Measurements from ENCODE around the gene SRI. TPM values are rescaled to one million over a fixed set of nuclear protein-coding genes. Genes with fewer than 3 reads are reported as not detected.
"Not testable (repeated sequence)": the region's sequence is repeated elsewhere in the genome, so short reads cannot be mapped to it uniquely, and the experiment has no call there.

SRI gene
- polyA plus RNA-seq (ENCODE audit: insufficient read length in 3 of 3) = 100 to 1,000 TPM; 129 to 148 (median 140) TPM
- long read RNA-seq, donor 1, transcript SRI-206 (4 exons, 903 nt) = minor isoform, 52 of 205 reads
- long read RNA-seq, donor 1, transcript SRI-201 (8 exons, 2,010 nt) = major isoform, 79 of 205 reads
- long read RNA-seq, donor 1, partial matches to known transcripts = 70 of 205 reads
- long read RNA-seq, donor 1, other reads (novel, unspliced or antisense) = 0 of 205 reads
- long read RNA-seq, donor 2, transcript SRI-201 (8 exons, 2,010 nt) = major isoform, 125 of 295 reads
- long read RNA-seq, donor 2, transcript SRI-206 (4 exons, 903 nt) = minor isoform, 58 of 295 reads
- long read RNA-seq, donor 2, transcript SRI-207 (6 exons, 1,024 nt) = minor isoform, 8 of 295 reads
- long read RNA-seq, donor 2, partial matches to known transcripts = 103 of 295 reads
- long read RNA-seq, donor 2, other reads (novel, unspliced or antisense) = 0 of 295 reads
- long read RNA-seq, donor 3, transcript SRI-206 (4 exons, 903 nt) = minor isoform, 49 of 239 reads
- long read RNA-seq, donor 3, transcript SRI-207 (6 exons, 1,024 nt) = minor isoform, 9 of 239 reads
- long read RNA-seq, donor 3, transcript SRI-201 (8 exons, 2,010 nt) = major isoform, 99 of 239 reads
- long read RNA-seq, donor 3, partial matches to known transcripts = 82 of 239 reads
- long read RNA-seq, donor 3, other reads (novel, unspliced or antisense) = 0 of 239 reads
- long read RNA-seq, donor 4, transcript SRI-206 (4 exons, 903 nt) = minor isoform, 55 of 337 reads
- long read RNA-seq, donor 4, transcript SRI-201 (8 exons, 2,010 nt) = major isoform, 134 of 337 reads
- long read RNA-seq, donor 4, transcript SRI-207 (6 exons, 1,024 nt) = minor isoform, 5 of 337 reads
- long read RNA-seq, donor 4, partial matches to known transcripts = 140 of 337 reads
- long read RNA-seq, donor 4, other reads (novel, unspliced or antisense) = 0 of 337 reads
- long read RNA-seq, donor 5, transcript SRI-206 (4 exons, 903 nt) = minor isoform, 20 of 88 reads
- long read RNA-seq, donor 5, transcript SRI-207 (6 exons, 1,024 nt) = minor isoform, 6 of 88 reads
- long read RNA-seq, donor 5, transcript SRI-201 (8 exons, 2,010 nt) = major isoform, 50 of 88 reads
- long read RNA-seq, donor 5, partial matches to known transcripts = 12 of 88 reads
- long read RNA-seq, donor 5, other reads (novel, unspliced or antisense) = 0 of 88 reads
- long read RNA-seq, donor 6, transcript SRI-201 (8 exons, 2,010 nt) = major isoform, 71 of 167 reads
- long read RNA-seq, donor 6, transcript SRI-206 (4 exons, 903 nt) = minor isoform, 47 of 167 reads
- long read RNA-seq, donor 6, partial matches to known transcripts = 47 of 167 reads
- long read RNA-seq, donor 6, other reads (novel, unspliced or antisense) = 0 of 167 reads
- long read RNA-seq, donor 7, transcript SRI-207 (6 exons, 1,024 nt) = minor isoform, 5 of 207 reads
- long read RNA-seq, donor 7, transcript SRI-206 (4 exons, 903 nt) = minor isoform, 37 of 207 reads
- long read RNA-seq, donor 7, transcript SRI-201 (8 exons, 2,010 nt) = major isoform, 100 of 207 reads
- long read RNA-seq, donor 7, partial matches to known transcripts = 62 of 207 reads
- long read RNA-seq, donor 7, other reads (novel, unspliced or antisense) = 0 of 207 reads
- long read RNA-seq, donor 8, transcript SRI-206 (4 exons, 903 nt) = minor isoform, 20 of 85 reads
- long read RNA-seq, donor 8, transcript SRI-201 (8 exons, 2,010 nt) = major isoform, 38 of 85 reads
- long read RNA-seq, donor 8, partial matches to known transcripts = 25 of 85 reads
- long read RNA-seq, donor 8, other reads (novel, unspliced or antisense) = 0 of 85 reads
- long read RNA-seq, donor 9, transcript SRI-207 (6 exons, 1,024 nt) = minor isoform, 9 of 355 reads
- long read RNA-seq, donor 9, transcript SRI-201 (8 exons, 2,010 nt) = major isoform, 109 of 355 reads
- long read RNA-seq, donor 9, transcript SRI-206 (4 exons, 903 nt) = minor isoform, 87 of 355 reads
- long read RNA-seq, donor 9, partial matches to known transcripts = 146 of 355 reads
- long read RNA-seq, donor 9, other reads (novel, unspliced or antisense) = 0 of 355 reads
- long read RNA-seq, donor 10, transcript SRI-206 (4 exons, 903 nt) = minor isoform, 34 of 174 reads
- long read RNA-seq, donor 10, transcript SRI-207 (6 exons, 1,024 nt) = minor isoform, 6 of 174 reads
- long read RNA-seq, donor 10, transcript SRI-201 (8 exons, 2,010 nt) = major isoform, 58 of 174 reads
- long read RNA-seq, donor 10, partial matches to known transcripts = 75 of 174 reads
- long read RNA-seq, donor 10, other reads (novel, unspliced or antisense) = 0 of 174 reads
- long read RNA-seq, donor 11, transcript SRI-201 (8 exons, 2,010 nt) = major isoform, 43 of 98 reads
- long read RNA-seq, donor 11, transcript SRI-206 (4 exons, 903 nt) = minor isoform, 32 of 98 reads
- long read RNA-seq, donor 11, partial matches to known transcripts = 21 of 98 reads
- long read RNA-seq, donor 11, other reads (novel, unspliced or antisense) = 0 of 98 reads
- long read RNA-seq, donor 12, transcript SRI-206 (4 exons, 903 nt) = minor isoform, 47 of 269 reads
- long read RNA-seq, donor 12, transcript SRI-201 (8 exons, 2,010 nt) = major isoform, 105 of 269 reads
- long read RNA-seq, donor 12, transcript SRI-207 (6 exons, 1,024 nt) = minor isoform, 10 of 269 reads
- long read RNA-seq, donor 12, partial matches to known transcripts = 105 of 269 reads
- long read RNA-seq, donor 12, other reads (novel, unspliced or antisense) = 0 of 269 reads
- long read RNA-seq, donor 13, transcript SRI-207 (6 exons, 1,024 nt) = minor isoform, 5 of 100 reads
- long read RNA-seq, donor 13, transcript SRI-206 (4 exons, 903 nt) = minor isoform, 22 of 100 reads
- long read RNA-seq, donor 13, transcript SRI-201 (8 exons, 2,010 nt) = major isoform, 35 of 100 reads
- long read RNA-seq, donor 13, partial matches to known transcripts = 38 of 100 reads
- long read RNA-seq, donor 13, other reads (novel, unspliced or antisense) = 0 of 100 reads
- long read RNA-seq, donor 14, transcript SRI-206 (4 exons, 903 nt) = minor isoform, 82 of 297 reads
- long read RNA-seq, donor 14, transcript SRI-207 (6 exons, 1,024 nt) = minor isoform, 9 of 297 reads
- long read RNA-seq, donor 14, transcript SRI-201 (8 exons, 2,010 nt) = major isoform, 97 of 297 reads
- long read RNA-seq, donor 14, partial matches to known transcripts = 107 of 297 reads
- long read RNA-seq, donor 14, other reads (novel, unspliced or antisense) = 0 of 297 reads
- long read RNA-seq, donor 15, transcript SRI-206 (4 exons, 903 nt) = minor isoform, 88 of 478 reads
- long read RNA-seq, donor 15, transcript SRI-201 (8 exons, 2,010 nt) = major isoform, 116 of 478 reads
- long read RNA-seq, donor 15, transcript SRI-202 (8 exons, 653 nt) = minor isoform, 49 of 478 reads
- long read RNA-seq, donor 15, transcript SRI-210 (7 exons, 570 nt) = minor isoform, 5 of 478 reads
- long read RNA-seq, donor 15, partial matches to known transcripts = 213 of 478 reads
- long read RNA-seq, donor 15, other reads (novel, unspliced or antisense) = 0 of 478 reads
- long read RNA-seq, donor 16, transcript SRI-207 (6 exons, 1,024 nt) = minor isoform, 7 of 342 reads
- long read RNA-seq, donor 16, transcript SRI-206 (4 exons, 903 nt) = minor isoform, 75 of 342 reads
- long read RNA-seq, donor 16, transcript SRI-201 (8 exons, 2,010 nt) = major isoform, 96 of 342 reads
- long read RNA-seq, donor 16, partial matches to known transcripts = 163 of 342 reads
- long read RNA-seq, donor 16, other reads (novel, unspliced or antisense) = 0 of 342 reads

GRCh38 chr7:88219781-88220747 is at the start of gene SRI:
Gene SRI, minus strand, starts transcription at chr7:88220038. Its CDS starts 12 bp downstream, at chr7:88220026.
- DNase-seq = peak; percentile 81

DNA sequence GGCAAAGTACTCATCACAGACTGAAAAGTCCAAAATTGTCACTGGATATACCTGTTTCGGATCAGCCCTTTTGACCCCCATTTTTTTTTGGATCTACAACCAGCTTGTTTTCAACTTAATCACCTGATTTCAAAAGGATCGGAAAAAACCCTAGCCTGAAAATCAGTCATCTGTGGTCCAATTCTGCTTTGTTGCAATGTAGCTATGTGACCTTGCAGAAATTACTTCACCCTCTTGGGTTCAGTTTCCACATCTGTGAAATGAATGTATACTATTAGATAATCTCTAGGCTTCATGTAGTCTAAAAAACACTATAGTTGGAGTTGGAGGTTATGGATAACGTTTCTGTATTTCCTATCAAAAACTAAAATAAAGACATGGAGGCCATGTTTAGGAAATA is 49.7 kb upstream of the SRI start:
- no peak for DNase-seq

DNA sequence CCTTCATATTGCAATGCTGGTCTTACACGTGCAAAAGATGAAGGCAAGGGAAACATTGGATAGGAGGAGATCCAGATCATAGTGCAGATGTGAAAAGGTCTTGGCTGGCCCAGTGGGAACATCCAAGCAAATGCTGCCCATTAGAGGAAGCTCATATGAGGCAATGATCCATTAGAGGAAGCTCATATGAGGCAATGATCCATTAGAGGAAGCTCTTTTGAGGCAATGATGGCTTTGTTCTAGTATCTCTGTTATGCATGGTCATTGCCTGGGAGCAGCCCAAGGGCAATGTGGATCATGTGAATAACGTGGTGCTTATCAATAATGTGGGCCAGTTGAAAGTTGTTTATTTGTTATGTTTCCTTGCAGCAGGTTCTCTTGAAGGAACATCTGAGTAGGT is 49.0 kb upstream of the SRI start:
- no peak for DNase-seq

DNA sequence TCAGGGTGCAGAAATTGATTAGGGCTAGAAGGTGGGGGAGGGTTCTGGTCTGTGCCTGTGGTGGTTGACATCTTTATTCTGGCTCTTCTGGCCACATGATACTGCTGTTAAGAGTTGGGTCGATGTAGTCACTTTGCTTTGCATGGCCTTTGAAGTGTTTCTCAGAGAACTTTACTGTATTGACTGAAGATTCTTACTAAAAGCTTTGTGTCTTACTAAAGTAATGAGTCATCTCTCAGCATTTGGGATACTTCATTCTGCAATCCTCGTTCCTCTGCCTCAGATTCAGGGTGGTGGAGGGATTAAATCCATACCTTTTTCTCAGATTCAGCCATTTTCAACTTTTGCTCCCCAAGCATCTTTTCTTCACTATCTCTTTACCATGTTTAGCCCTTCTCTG is 48.2 kb upstream of the SRI start:
- no peak for DNase-seq

DNA sequence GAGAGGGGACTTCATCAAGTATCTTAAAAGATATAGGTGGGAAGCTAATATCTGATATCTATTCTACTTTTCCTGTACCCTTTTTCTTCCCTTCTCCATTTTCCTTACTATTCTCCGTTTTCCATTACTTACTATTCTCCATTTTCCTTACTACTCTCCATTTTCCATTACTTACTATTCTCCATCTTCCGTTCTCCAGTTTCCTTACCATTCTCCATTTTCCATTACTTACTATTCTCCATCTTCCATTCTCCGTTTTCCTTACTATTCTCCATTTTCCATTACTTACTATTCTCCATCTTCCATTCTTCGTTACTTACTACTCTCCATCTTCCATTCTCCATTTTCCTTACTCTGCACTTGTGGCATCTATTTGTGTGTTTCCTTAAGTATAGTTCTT is 47.6 kb upstream of the SRI start:
- DNase-seq = no peak

GRCh38 chr7:88264987-88265386 is 45.1 kb upstream of the SRI start:
- not testable (repeated sequence) for DNase-seq

DNA sequence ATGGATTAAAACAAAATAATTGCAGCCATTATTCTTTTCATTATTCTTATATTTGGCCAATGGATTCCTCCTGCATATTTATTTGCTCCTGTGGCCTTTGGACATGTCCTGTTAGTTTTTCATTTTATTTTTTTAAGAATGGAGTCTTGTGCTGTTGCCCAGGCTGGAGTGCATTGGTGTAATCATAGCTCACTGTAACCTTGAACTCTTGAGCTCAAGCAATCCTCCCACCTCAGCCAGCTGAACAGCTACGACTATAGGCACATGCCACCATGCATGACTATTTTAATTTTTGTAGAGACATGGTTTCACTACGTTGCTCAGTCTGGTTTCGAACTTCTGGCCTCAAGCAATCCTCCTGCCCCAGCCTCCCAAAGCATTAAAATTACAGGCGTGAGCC is 42.7 kb upstream of the SRI start:
- no peak for DNase-seq

- DNase-seq = no peak
Observed at GRCh38 chr7:88260719-88261118, 40.9 kb upstream of the SRI start.

DNA sequence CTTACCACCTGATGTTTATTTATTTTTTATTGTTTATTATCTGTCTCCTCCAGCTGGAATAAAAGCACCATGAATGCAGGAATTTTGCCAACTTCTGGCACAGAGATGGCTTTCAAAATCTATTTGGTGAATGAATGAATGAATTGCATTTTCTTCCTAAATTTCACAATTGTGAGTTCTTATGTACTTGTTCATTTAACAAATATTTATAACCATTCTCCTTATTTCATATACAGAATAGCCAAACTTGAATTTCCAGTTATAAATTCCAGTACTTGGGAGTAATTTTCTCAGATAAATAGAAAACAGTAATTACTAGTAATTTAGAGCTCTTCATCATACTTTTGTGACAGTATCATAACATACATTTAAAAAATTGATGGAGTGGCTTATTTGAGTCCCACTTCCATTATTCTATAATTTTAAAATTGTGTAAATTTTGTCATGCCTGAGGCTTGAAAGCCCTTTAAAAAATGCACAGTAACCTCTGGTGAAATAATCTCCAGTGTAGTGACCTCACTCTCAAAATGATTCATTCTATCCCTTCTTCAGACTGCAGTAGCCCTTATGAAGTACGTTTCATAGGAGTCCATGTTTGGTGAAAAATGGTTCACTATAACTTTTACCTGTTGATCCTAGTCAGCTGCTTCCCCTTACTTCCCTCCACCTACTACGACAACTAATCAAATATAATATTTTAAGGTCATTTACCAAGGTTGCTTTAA is 40.0 kb upstream of the SRI start:
- DNase-seq = no peak

DNA sequence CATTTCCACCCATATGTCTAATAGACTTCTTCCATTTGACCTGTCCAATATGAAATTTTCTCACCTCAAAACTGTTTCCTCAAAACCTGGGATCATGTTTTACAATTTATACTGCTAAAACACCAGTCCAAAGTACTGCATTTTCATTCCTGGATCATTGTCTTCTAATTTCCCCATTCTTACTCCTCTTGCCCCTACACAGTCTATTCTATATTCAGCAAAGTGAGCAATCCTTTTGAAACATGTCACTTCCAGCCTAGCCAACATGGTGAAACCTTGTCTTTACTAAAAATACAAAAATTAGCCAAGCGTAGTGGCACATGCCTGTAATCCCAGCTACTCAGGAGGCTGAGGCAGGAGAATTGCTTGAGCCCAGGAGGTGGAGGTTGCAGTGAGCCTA is 38.5 kb upstream of the SRI start:
- not testable (repeated sequence) for DNase-seq

DNA sequence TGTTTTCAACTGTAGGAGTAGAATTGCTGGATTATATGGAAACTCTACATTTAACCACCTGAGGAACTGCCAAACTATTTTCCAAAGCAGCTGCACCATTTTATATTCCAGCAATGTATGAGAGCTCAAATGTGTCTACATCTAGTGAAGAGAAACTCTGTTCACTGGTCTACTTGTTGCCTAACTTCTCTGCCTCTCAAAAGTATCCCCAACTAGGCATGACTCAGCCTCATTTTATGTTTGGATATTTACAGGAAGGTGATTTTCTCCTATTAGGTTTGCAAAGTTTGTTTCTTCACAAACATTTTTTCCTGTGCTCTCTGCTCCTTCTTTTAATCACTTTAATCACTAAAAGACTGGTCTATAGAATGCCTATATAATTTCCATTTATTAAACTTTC is 37.1 kb upstream of the SRI start:
- DNase-seq = no peak

GRCh38 chr7:88254721-88255424 is 35.0 kb upstream of the SRI start:
- DNase-seq = no peak

DNA sequence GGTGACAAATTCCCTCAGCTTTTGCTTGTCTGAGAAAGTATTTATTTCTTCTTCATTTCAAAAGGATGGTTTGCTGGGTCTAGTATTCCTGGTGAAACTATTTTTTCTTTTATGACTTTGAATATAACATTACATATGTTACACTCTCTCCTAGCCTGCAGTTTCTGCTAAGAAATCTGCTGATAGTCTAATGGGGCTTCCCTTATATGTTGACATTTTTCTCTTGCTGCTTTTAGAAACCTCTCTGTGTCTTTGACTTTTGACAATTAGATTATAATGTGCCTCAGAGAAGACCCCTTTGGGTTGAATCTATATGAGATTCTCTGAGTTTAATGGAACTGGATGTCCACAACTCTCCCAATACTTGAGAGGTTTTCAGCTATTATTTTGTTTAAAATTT is 33.8 kb upstream of the SRI start:
- no peak for DNase-seq

DNA sequence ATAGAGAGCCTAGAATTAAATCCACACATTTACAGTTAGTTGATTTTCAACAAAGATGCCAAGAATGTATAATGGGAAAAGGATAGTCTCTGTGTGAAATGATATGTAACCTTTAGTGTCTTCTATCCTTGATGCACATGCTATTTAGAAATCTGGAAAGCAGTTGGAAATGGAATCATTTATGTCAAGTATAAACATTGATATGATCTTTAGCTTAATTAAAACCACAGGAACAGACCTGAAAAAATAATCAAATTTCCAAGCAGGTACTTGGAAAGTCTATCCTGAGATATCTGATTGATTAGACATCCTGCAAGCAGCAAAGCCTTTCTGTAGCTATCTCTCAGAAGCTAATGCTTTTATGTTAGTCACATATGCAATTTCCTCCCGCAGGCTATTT is 24.4 kb upstream of the SRI start:
- DNase-seq = no peak
